Measurements from ENCODE around the gene SCART1. TPM values are rescaled to one million over a fixed set of nuclear protein-coding genes. Genes with fewer than 3 reads are reported as not detected.

The SCART1 gene
- total RNA-seq (1 to 10 TPM in 1 of 9 donors, under 1 TPM in 8; 0.08 to 1.3 (median 0.34) TPM), polyA plus RNA-seq (under 1 TPM; 0.18 to 0.46 TPM)
- long read RNA-seq, donor 1, partial matches to known transcripts = 0 of 2 reads
- long read RNA-seq, donor 1, other reads (novel, unspliced or antisense) = 2 of 2 reads
- long read RNA-seq, donor 2 = 0 reads
- long read RNA-seq, donor 3 = 0 reads

DNA sequence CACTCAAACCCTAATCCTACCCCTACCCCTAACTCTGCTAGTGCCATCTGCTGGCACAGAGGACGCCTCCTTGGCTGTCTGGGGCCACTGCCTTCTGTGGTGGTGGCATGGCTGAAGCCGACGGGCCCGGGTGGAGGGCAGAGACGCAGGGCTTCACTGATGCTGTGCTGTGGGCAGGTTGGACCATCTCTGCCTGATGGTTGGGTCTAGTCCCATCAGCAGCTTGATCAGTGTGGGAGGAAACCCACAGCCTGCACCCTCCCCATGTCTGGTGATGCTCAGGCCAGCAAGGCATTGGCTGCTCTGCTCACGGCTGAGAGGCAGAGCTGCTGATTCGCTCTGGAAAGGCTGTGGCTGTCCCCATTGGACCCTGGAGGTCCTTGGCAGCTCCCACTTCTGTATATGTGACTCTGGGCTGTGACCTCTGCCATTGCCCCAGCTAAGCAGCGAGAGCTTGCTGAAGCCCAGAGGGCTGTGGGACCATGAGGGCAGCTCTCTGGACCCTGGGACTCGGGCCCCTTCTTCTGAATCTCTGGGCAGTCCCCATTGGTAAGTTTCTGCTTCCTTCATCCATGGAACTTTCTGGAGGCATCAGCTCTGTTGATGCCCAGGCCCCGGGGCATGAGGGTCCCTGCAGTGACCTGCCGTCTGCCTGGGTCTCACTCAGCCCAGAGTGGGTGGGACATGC lies at the start of gene SCART1:
Gene SCART1, plus strand, starts transcription at position 430 of the 688 bp plus-strand sequence. Its CDS starts 53 bp downstream, at position 483.
- 75 to 91% (median 85%) methylated on average over 8 to 11 of the region's 11 CpGs for WGBS, 4 donors
- Histone ChIP-seq H3K9me3 (peaks cover 0 to 15% (median 8%) of the 10 kb centered on the region in 12 donors), H3K27ac (no peak within 1 kb of the TSS), H3K4me3 (no peak within 1 kb of the TSS), H3K27me3 (no peaks in the 10 kb centered on the region), H3K36me3 (no peaks in the 10 kb centered on the region), H3K4me1 (no peaks in the 10 kb centered on the region)
- ATAC-seq = no peak
- intact Hi-C loops (cut with DNase I) = no loop called here
- TF ChIP-seq, protein P1, sequence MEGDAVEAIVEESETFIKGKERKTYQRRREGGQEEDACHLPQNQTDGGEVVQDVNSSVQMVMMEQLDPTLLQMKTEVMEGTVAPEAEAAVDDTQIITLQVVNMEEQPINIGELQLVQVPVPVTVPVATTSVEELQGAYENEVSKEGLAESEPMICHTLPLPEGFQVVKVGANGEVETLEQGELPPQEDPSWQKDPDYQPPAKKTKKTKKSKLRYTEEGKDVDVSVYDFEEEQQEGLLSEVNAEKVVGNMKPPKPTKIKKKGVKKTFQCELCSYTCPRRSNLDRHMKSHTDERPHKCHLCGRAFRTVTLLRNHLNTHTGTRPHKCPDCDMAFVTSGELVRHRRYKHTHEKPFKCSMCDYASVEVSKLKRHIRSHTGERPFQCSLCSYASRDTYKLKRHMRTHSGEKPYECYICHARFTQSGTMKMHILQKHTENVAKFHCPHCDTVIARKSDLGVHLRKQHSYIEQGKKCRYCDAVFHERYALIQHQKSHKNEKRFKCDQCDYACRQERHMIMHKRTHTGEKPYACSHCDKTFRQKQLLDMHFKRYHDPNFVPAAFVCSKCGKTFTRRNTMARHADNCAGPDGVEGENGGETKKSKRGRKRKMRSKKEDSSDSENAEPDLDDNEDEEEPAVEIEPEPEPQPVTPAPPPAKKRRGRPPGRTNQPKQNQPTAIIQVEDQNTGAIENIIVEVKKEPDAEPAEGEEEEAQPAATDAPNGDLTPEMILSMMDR (IDR thresholded peaks at IDR 0.05) = no peak
- peak in 1 of 5 donors; percentile 41 for DNase-seq

DNA sequence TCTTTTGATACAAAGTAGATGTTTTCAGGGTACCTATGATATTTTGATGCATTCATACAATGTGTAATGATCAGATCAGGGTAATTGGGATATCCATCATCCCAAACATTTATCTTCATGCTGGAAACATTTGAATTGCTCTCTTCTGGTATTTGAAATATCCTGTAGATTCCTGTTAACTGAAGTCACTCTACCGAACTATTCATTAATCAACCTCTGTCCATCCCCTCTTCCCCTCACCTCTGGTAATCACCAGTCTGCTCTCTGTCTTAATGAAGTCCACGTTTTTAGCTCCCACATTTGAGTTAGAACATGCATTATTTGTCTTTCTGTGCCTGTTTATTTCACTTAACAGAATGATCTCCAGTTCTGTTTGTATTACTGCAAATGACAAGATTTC lies 48.5 kb upstream of the SCART1 start:
- intact Hi-C loops (cut with DNase I) = no loop called here
- 47 to 68% (median 61%) methylated on average over 2 of the region's 2 CpGs for WGBS, 4 donors

DNA sequence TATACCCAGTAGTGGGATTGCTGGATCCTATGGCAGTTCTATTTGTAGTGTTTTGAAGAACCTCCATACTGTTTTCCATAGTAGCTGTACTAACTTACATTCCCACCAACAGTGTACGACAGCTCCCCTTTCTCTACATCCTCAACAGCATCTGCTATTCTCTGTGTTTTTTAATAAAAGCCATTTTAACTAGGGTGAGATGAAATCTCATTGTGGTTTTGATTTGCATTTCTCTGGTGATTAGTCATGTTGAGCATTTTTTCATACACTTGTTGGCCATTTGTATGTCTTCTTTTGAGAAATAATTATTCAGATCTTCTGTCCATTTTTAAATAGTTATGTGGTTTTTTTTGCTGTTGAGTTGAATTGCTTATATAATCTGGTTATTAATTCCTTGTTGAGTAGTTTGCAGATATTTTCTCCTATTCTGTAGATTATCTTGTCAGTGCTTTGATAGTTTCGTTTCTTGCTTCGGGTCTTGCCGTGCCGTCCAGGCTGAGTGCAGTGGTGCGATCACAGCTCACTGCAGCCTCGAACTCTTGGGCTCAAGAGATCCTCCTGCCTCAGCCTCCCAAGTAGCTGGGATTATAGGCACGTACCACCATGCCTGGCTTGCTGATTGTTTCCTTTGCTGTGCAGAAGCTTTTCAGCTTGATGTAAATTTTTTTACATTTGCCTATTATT lies 47.8 kb upstream of the SCART1 start:
- peaks cover 0 to 29% (median 3%) of the 10 kb centered on the region in 12 donors for H3K9me3 ChIP-seq
- WGBS, 4 donors = 95 to 96% (median 95%) methylated on average over 8 of the region's 8 CpGs
- DNase-seq (no peak), ATAC-seq (no peak)
- peaks cover 0 to 16% (median 0%) of the 10 kb centered on the region in 12 donors for H3K4me1 ChIP-seq
- no peak overlapping the region for H3K4me3 ChIP-seq
- intact Hi-C loops (cut with DNase I) = no loop called here
- no peak overlapping the region for H3K27ac ChIP-seq
- peaks cover 0 to 97% (median 87%) of the 10 kb centered on the region in 9 donors for H3K36me3 ChIP-seq
- TF ChIP-seq, protein P1 (IDR thresholded peaks at IDR 0.05) = no peak
- no peak for TF ChIP-seq POLR2A (IDR thresholded peaks at IDR 0.05)
- H3K27me3 ChIP-seq = no peaks in the 10 kb centered on the region

More for the DNA sequence above, 48.5 kb upstream of the SCART1 start:
- Histone ChIP-seq H3K4me3 (no peak overlapping the region), H3K36me3 (peaks cover 0 to 97% (median 82%) of the 10 kb centered on the region in 9 donors), H3K4me1 (peaks cover 0 to 23% (median 0%) of the 10 kb centered on the region in 12 donors), H3K27me3 (no peaks in the 10 kb centered on the region), H3K27ac (no peak overlapping the region), H3K9me3 (peaks cover 0 to 22% (median 0%) of the 10 kb centered on the region in 12 donors)
- ATAC-seq (no peak), DNase-seq (no peak)
- no peak for TF ChIP-seq POLR2A (IDR thresholded peaks at IDR 0.05)
- TF ChIP-seq, protein P1 (IDR thresholded peaks at IDR 0.05) = no peak

All from heart left ventricle (tissue), 16 donors.